Left lung (tissue), 10 donors: ENCODE measurements around the gene CHD3. TPM values are rescaled to one million over a fixed set of nuclear protein-coding genes. Genes with fewer than 3 reads are reported as not detected.
A peak's percentile ranks its signal among the peaks of the same experiment; 100 is the strongest.

Experiments used
- ATAC-seq: fragments of 200-7000 bp; cut with Tn5 transposase; one replicate; pipeline ENCODE4 v1.9.1; 2020; ENCODE audit warnings: moderate library complexity
- DNase-seq, 4 donors: peaks; one replicate each; pipeline ENCODE4 v3.0.0-alpha.2; 2013 to 2020
- H3K27ac ChIP-seq, 2 donors: fragments of 200-600 bp; sonication (generic) in 1 of 2; one replicate each; pipeline versions ENCODE4 v1.5.0 to v1.8.0; 2020 to 2021
- H3K27me3 ChIP-seq, 2 donors: fragments of 200-600 bp; sonication (generic) in 1 of 2; one replicate each; pipeline versions ENCODE4 v1.5.0 to v1.8.0; 2020 to 2021
- H3K36me3 ChIP-seq, 2 donors: fragments of 200-600 bp; sonication (generic) in 1 of 2; one replicate each; pipeline versions ENCODE4 v1.5.0 to v1.8.0; 2020 to 2021
- H3K4me1 ChIP-seq, 2 donors: fragments of 200-600 bp; one replicate each; pipeline ENCODE4 v1.8.0; 2021
- H3K4me3 ChIP-seq, 2 donors: fragments of 200-600 bp; sonication (generic) in 1 of 2; one replicate each; pipeline versions ENCODE4 v1.5.0 to v1.8.0; 2020 to 2021; ENCODE audit warnings: mild to moderate bottlenecking in 1 of 2
- H3K9me3 ChIP-seq, 2 donors: fragments of 200-600 bp; sonication (generic) in 1 of 2; one replicate each; pipeline versions ENCODE4 v1.5.0 to v1.8.0; 2020 to 2021
- intact Hi-C, 2 donors: fragments of 100-400 bp; cut with DNase I; formaldehyde crosslinking; loops; one replicate each; pipeline versions ENCODE4 v1.11.2 to v1.14.2; 2022
- polyA plus RNA-seq, 6 donors: library from polyadenylated mRNA; unstranded; fragments of 120-200 nt; gene quantifications; one replicate each; pipeline ENCODE4 v1.2.1, GENCODE V29; 2013; ENCODE audit not compliant: insufficient read length in 6 of 6
- total RNA-seq, 2 donors: library from RNA; stranded (reverse); fragmentation: NEBNext Ultra II Directional; extraction: Animal tissue kit (Norgen Biotek cat#: 25700); gene quantifications; one replicate each; pipeline ENCODE4 v1.2.1, GENCODE V29; 2021
- TF ChIP-seq, protein P1 (sequence below), 2 donors: fragments of 200-600 bp; sonication (generic) in 1 of 2; IDR thresholded peaks; one replicate each; pipeline versions ENCODE4 v1.5.0 to v1.8.0; 2021; ENCODE audit warnings: antibody characterized with exemption in 2 of 2
- donor health status: DM: no; HTN: yes; CAD: no.
- donor health status: DM: no; HTN: no; CAD: no.

CHD3 gene
- total and polyA plus RNA-seq, 8 donors, result 95.3 to 222 (median 202) TPM

GRCh38 chr17:7956228-7956965 is 67.8 kb downstream of the CHD3 start:
- Histone ChIP-seq H3K36me3 (no peaks in the 10 kb centered on the region), H3K27ac (peak overlapping the region; percentile 29 to 64), H3K9me3 (no peaks in the 10 kb centered on the region), H3K4me1 (peaks cover 2 to 21% of the 10 kb centered on the region in 2 donors), H3K27me3 (peaks cover 0 to 11% of the 10 kb centered on the region in 2 donors), H3K4me3 (no peak overlapping the region)
- intact Hi-C loops, result no loop called here
- TF ChIP-seq, protein P1, sequence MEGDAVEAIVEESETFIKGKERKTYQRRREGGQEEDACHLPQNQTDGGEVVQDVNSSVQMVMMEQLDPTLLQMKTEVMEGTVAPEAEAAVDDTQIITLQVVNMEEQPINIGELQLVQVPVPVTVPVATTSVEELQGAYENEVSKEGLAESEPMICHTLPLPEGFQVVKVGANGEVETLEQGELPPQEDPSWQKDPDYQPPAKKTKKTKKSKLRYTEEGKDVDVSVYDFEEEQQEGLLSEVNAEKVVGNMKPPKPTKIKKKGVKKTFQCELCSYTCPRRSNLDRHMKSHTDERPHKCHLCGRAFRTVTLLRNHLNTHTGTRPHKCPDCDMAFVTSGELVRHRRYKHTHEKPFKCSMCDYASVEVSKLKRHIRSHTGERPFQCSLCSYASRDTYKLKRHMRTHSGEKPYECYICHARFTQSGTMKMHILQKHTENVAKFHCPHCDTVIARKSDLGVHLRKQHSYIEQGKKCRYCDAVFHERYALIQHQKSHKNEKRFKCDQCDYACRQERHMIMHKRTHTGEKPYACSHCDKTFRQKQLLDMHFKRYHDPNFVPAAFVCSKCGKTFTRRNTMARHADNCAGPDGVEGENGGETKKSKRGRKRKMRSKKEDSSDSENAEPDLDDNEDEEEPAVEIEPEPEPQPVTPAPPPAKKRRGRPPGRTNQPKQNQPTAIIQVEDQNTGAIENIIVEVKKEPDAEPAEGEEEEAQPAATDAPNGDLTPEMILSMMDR (IDR thresholded peaks at IDR 0.05), result no peak
- ATAC-seq (peak; percentile 66), DNase-seq (peak in 2 of 4 donors; percentile 59 to 68)

- DNase-seq (peak in 1 of 4 donors; percentile 62), ATAC-seq (peak; percentile 77)
- intact Hi-C loops, result no loop called here
- Histone ChIP-seq H3K36me3 (no peaks in the 10 kb centered on the region), H3K4me1 (peaks cover 2 to 21% of the 10 kb centered on the region in 2 donors), H3K4me3 (no peak overlapping the region), H3K27me3 (peaks cover 0 to 11% of the 10 kb centered on the region in 2 donors), H3K27ac (peak overlapping the region; percentile 70 to 72), H3K9me3 (no peaks in the 10 kb centered on the region)
- TF ChIP-seq, protein P1 (IDR thresholded peaks at IDR 0.05), result no peak
Measured at GRCh38 chr17:7959503-7960253, 71.1 kb downstream of the CHD3 start.

DNA sequence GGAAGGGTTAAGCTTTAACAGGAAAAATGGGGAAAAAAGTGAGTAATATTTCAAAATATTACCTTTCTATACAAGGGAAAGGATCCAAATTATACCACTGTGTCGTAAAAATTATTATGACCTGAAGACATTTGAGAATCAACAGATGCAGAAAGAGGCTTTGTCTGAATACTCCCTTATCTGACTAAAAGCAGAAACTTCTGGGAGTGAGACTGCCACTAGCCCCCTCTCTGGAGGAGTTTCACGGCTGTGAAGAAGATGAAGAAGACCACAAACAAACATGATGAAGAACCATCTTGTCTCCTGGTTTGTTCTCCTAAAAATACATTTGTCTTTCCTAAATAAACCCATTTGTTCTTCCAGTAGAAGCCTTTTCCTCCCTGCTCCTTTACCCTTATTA is 72.8 kb downstream of the CHD3 start:
- ATAC-seq (no peak), DNase-seq (no peak)
- Histone ChIP-seq H3K4me1 (peaks cover under 1 to 17% of the 10 kb centered on the region in 2 donors), H3K9me3 (no peaks in the 10 kb centered on the region), H3K36me3 (no peaks in the 10 kb centered on the region), H3K4me3 (no peak overlapping the region), H3K27me3 (peaks cover 0 to 11% of the 10 kb centered on the region in 2 donors), H3K27ac (no peak overlapping the region)
- intact Hi-C loops, result no loop called here
- TF ChIP-seq, protein P1 (IDR thresholded peaks at IDR 0.05), result no peak

Other genes with a start within 250 kb of the CHD3 start
- gene ATP1B2, start 237.9 kb upstream of the CHD3 start, total RNA-seq, result 1 to 10 TPM in 1 of 2 donors, under 1 TPM in 1; 0.68 to 2.4 TPM
- 10 to 100 TPM; 23.2 to 31.3 (median 28.7) TPM for gene ATP1B2, start 237.9 kb upstream of the CHD3 start, polyA plus RNA-seq
- gene TP53, start 201.3 kb upstream of the CHD3 start, total RNA-seq, result 10 to 100 TPM; 50.9 to 54.3 TPM
- 10 to 100 TPM; 77.9 to 90.4 (median 82.3) TPM for gene TP53, start 201.3 kb upstream of the CHD3 start, polyA plus RNA-seq
- 10 to 100 TPM in 1 of 2 donors, 1 to 10 TPM in 1; 9.4 to 10.6 TPM for gene WRAP53, start 200.3 kb upstream of the CHD3 start, total RNA-seq
- 10 to 100 TPM; 13.3 to 16.0 (median 14.0) TPM for gene WRAP53, start 200.3 kb upstream of the CHD3 start, polyA plus RNA-seq
- gene EFNB3, start 183.6 kb upstream of the CHD3 start, total RNA-seq, result 1 to 10 TPM; 1.2 to 3.1 TPM
- 10 to 100 TPM; 23.4 to 34.1 (median 32.1) TPM for gene EFNB3, start 183.6 kb upstream of the CHD3 start, polyA plus RNA-seq
- gene DNAH2, start 171.0 kb upstream of the CHD3 start, total RNA-seq, result 1 to 10 TPM in 1 of 2 donors, under 1 TPM in 1; 0.67 to 3.4 TPM
- 1 to 10 TPM; 1.2 to 4.5 (median 2.6) TPM for gene DNAH2, start 171.0 kb upstream of the CHD3 start, polyA plus RNA-seq
- gene KDM6B, start 54.6 kb upstream of the CHD3 start, total RNA-seq, result 10 to 100 TPM; 37.6 to 49.2 TPM
- gene KDM6B, start 54.6 kb upstream of the CHD3 start, polyA plus RNA-seq, result 10 to 100 TPM; 20.1 to 30.4 (median 24.4) TPM
- gene TMEM88, start 33.7 kb upstream of the CHD3 start, total RNA-seq, result 1 to 10 TPM; 5.7 to 6.5 TPM
- 10 to 100 TPM; 10.4 to 25.5 (median 18.3) TPM for gene TMEM88, start 33.7 kb upstream of the CHD3 start, polyA plus RNA-seq
- 10 to 100 TPM; 60.5 to 72.6 TPM for gene NAA38, start 31.2 kb upstream of the CHD3 start, total RNA-seq
- gene NAA38, start 31.2 kb upstream of the CHD3 start, polyA plus RNA-seq, result 10 to 100 TPM; 56.3 to 95.7 (median 76.9) TPM
- 10 to 100 TPM in 1 of 2 donors, 1 to 10 TPM in 1; 9.8 to 12.3 TPM for gene CYB5D1, start 30.8 kb upstream of the CHD3 start, total RNA-seq
- gene CYB5D1, start 30.8 kb upstream of the CHD3 start, polyA plus RNA-seq, result 10 to 100 TPM; 14.6 to 25.8 (median 20.9) TPM
- gene RNF227, start 27.5 kb downstream of the CHD3 start, total RNA-seq, result 1 to 10 TPM; 4.5 to 5.1 TPM
- 1 to 10 TPM; 2.8 to 3.4 (median 3.2) TPM for gene RNF227, start 27.5 kb downstream of the CHD3 start, polyA plus RNA-seq
- gene KCNAB3, start 41.1 kb downstream of the CHD3 start, total RNA-seq, result 1 to 10 TPM; 2.5 to 3.5 TPM
- gene KCNAB3, start 41.1 kb downstream of the CHD3 start, polyA plus RNA-seq, result 10 to 100 TPM in 5 of 6 donors, 1 to 10 TPM in 1; 9.4 to 12.7 (median 11.5) TPM
- 100 to 1,000 TPM; 141 to 181 TPM for gene TRAPPC1, start 43.2 kb downstream of the CHD3 start, total RNA-seq
- gene TRAPPC1, start 43.2 kb downstream of the CHD3 start, polyA plus RNA-seq, result 100 to 1,000 TPM; 123 to 151 (median 139) TPM
- gene CNTROB, start 43.4 kb downstream of the CHD3 start, total RNA-seq, result 10 to 100 TPM; 38.2 to 50.1 TPM
- 10 to 100 TPM; 77.9 to 87.5 (median 83.6) TPM for gene CNTROB, start 43.4 kb downstream of the CHD3 start, polyA plus RNA-seq
- 1 to 10 TPM; 1.1 to 3.4 TPM for gene GUCY2D, start 113.8 kb downstream of the CHD3 start, total RNA-seq
- gene GUCY2D, start 113.8 kb downstream of the CHD3 start, polyA plus RNA-seq, result under 1 TPM in 2 of 6 donors, not detected in 4; 0.13 to 0.34 TPM
- gene ALOX15B, start 150.3 kb downstream of the CHD3 start, total RNA-seq, result 100 to 1,000 TPM in 1 of 2 donors, 10 to 100 TPM in 1; 52.5 to 112 TPM
- under 1 TPM; 0.38 to 0.60 (median 0.45) TPM for gene ALOX15B, start 150.3 kb downstream of the CHD3 start, polyA plus RNA-seq
- under 1 TPM in 1 of 2 donors, not detected in 1; 0.32 TPM for gene ALOX12B, start 198.9 kb downstream of the CHD3 start, total RNA-seq
- gene ALOX12B, start 198.9 kb downstream of the CHD3 start, polyA plus RNA-seq, result under 1 TPM in 4 of 6 donors, not detected in 2; 0.20 to 0.32 (median 0.26) TPM
- gene ALOXE3, start 229.7 kb downstream of the CHD3 start, total RNA-seq, result under 1 TPM; 0.23 to 0.55 TPM
- under 1 TPM in 2 of 6 donors, not detected in 4; 0.05 to 0.06 TPM for gene ALOXE3, start 229.7 kb downstream of the CHD3 start, polyA plus RNA-seq
- under 1 TPM in 1 of 2 donors, not detected in 1; 0.52 TPM for gene HES7, start 235.3 kb downstream of the CHD3 start, total RNA-seq
- gene HES7, start 235.3 kb downstream of the CHD3 start, polyA plus RNA-seq, result under 1 TPM in 2 of 6 donors, not detected in 4; 0.10 to 0.20 TPM